H9 (cell line): ENCODE results near the gene NIT2. TPM values are rescaled to one million over a fixed set of nuclear protein-coding genes. Genes with fewer than 3 reads are reported as not detected.

Experiments used
- DNase-seq: peaks from one replicate; pipeline ENCODE4 v3.0.0-alpha.2; 2017
- H2AFZ ChIP-seq: one replicate; pipeline ENCODE4 v1.6.1; 2013; ENCODE audit warnings: mild to moderate bottlenecking, low read length, control low read depth, moderate library complexity
- H2AK5ac ChIP-seq: 2 replicates; pipeline ENCODE4 v1.6.1; 2013; ENCODE audit warnings: low read length, control low read depth, mixed read lengths; ENCODE audit not compliant: insufficient read length
- H2BK120ac ChIP-seq: one replicate; pipeline ENCODE4 v1.6.1; 2013; ENCODE audit warnings: low read depth, mild to moderate bottlenecking, low read length, control low read depth, inconsistent platforms; ENCODE audit not compliant: poor library complexity, severe bottlenecking
- H2BK12ac ChIP-seq: 2 replicates; pipeline ENCODE4 v1.6.1; 2013; ENCODE audit warnings: low read length, control low read depth, mixed read lengths, low read depth; ENCODE audit not compliant: insufficient read length
- H2BK15ac ChIP-seq: 2 replicates; pipeline ENCODE4 v1.6.1; 2013; ENCODE audit warnings: low read depth, low read length, control low read depth
- H2BK20ac ChIP-seq: one replicate; pipeline ENCODE4 v1.6.1; 2013; ENCODE audit warnings: low read depth, mild to moderate bottlenecking, low read length, control low read depth, inconsistent platforms; ENCODE audit not compliant: poor library complexity, severe bottlenecking
- H2BK5ac ChIP-seq: 2 replicates; pipeline ENCODE4 v1.6.1; 2013; ENCODE audit warnings: low read length, control low read depth, mixed read lengths; ENCODE audit not compliant: insufficient read length
- H3K14ac ChIP-seq: 2 replicates; pipeline ENCODE4 v1.6.1; 2013; ENCODE audit warnings: low read length, control low read depth; ENCODE audit not compliant: insufficient read depth
- H3K18ac ChIP-seq: 2 replicates; pipeline ENCODE4 v1.6.1; 2013; ENCODE audit warnings: low read depth, mild to moderate bottlenecking, mixed read lengths, low read length, control low read depth; ENCODE audit not compliant: insufficient read length
- H3K23ac ChIP-seq: 2 replicates; pipeline ENCODE4 v1.6.1; 2013; ENCODE audit warnings: low read length, control low read depth, mixed read lengths, low read depth; ENCODE audit not compliant: insufficient read length
- H3K23me2 ChIP-seq: 2 replicates; pipeline ENCODE4 v1.6.1; 2013; ENCODE audit warnings: low read depth, mild to moderate bottlenecking, mixed read lengths, low read length, control low read depth; ENCODE audit not compliant: insufficient read length, poor library complexity, severe bottlenecking
- H3K27ac ChIP-seq: 2 replicates; pipeline ENCODE4 v1.5.1; 2013; ENCODE audit warnings: low read length, control low read depth, mixed read lengths, low read depth; ENCODE audit not compliant: insufficient read length
- H3K27me3 ChIP-seq: 2 replicates; pipeline ENCODE4 v1.6.1; 2013; ENCODE audit warnings: low read length, control low read depth, inconsistent platforms; ENCODE audit not compliant: insufficient read depth
- H3K4ac ChIP-seq: 2 replicates; pipeline ENCODE4 v1.6.1; 2013; ENCODE audit warnings: low read depth, mild to moderate bottlenecking, control low read depth, inconsistent platforms, low read length, moderate library complexity
- H3K4me1 ChIP-seq: 2 replicates; pipeline ENCODE4 v1.6.1; 2013; ENCODE audit warnings: low read length, control low read depth, inconsistent platforms; ENCODE audit not compliant: insufficient read depth
- H3K4me2 ChIP-seq: 2 replicates; pipeline ENCODE4 v1.6.1; 2013; ENCODE audit warnings: low read length, control low read depth, mixed read lengths; ENCODE audit not compliant: insufficient read length, insufficient read depth
- H3K56ac ChIP-seq: 2 replicates; pipeline ENCODE4 v1.6.1; 2013; ENCODE audit warnings: low read depth, mild to moderate bottlenecking, mixed read lengths, low read length, control low read depth; ENCODE audit not compliant: insufficient read length
- H3K79me1 ChIP-seq: 2 replicates; pipeline ENCODE4 v1.6.1; 2013; ENCODE audit warnings: low read depth, mild to moderate bottlenecking, moderate library complexity, low read length, control low read depth, inconsistent platforms; ENCODE audit not compliant: insufficient read depth, poor library complexity, severe bottlenecking
- H3K79me2 ChIP-seq: 2 replicates; pipeline ENCODE4 v1.6.1; 2013; ENCODE audit warnings: low read length, control low read depth, inconsistent platforms; ENCODE audit not compliant: insufficient read depth
- H3K9ac ChIP-seq: 2 replicates; pipeline ENCODE4 v1.6.1; 2013; ENCODE audit warnings: low read length, control low read depth, mixed read lengths; ENCODE audit not compliant: insufficient read length; ENCODE audit errors: extremely low read depth
- H3K9me3 ChIP-seq: one replicate; pipeline ENCODE4 v1.6.1; 2013; ENCODE audit warnings: low read depth, low read length, inconsistent platforms; ENCODE audit not compliant: control insufficient read depth
- H3T11ph ChIP-seq: one replicate; pipeline ENCODE4 v1.6.1; 2013; ENCODE audit warnings: mild to moderate bottlenecking, low read length, control low read depth, inconsistent platforms
- H4K20me1 ChIP-seq: one replicate; pipeline ENCODE4 v1.6.1; 2013; ENCODE audit not compliant: control insufficient read depth, insufficient read length, insufficient read depth
- H4K5ac ChIP-seq: 2 replicates; pipeline ENCODE4 v1.6.1; 2013; ENCODE audit warnings: low read depth, mild to moderate bottlenecking, mixed read lengths, low read length, control low read depth; ENCODE audit not compliant: insufficient read length
- H4K8ac ChIP-seq: replicated peaks from 2 replicates; pipeline ENCODE4 v1.6.1; 2013; ENCODE audit warnings: low read length, control low read depth, mixed read lengths, low read depth; ENCODE audit not compliant: insufficient read length
- H4K91ac ChIP-seq: 2 replicates; pipeline ENCODE4 v1.6.1; 2013; ENCODE audit warnings: low read depth, mild to moderate bottlenecking, moderate library complexity, mixed read lengths, low read length, control low read depth; ENCODE audit not compliant: insufficient read length
- H3K27ac Mint-ChIP-seq, 3 experiments: 2 replicates in 2 of 3; 3 replicates in 1 of 3; pipeline ENCODE4 v1.8.0; 2020 to 2021; ENCODE audit warnings: mixed read lengths in 3 of 3, mild to moderate bottlenecking in 1 of 3, moderate library complexity in 1 of 3
- H3K27me3 Mint-ChIP-seq: 2 replicates; pipeline ENCODE4 v1.8.0; 2021; ENCODE audit warnings: low read depth, mild to moderate bottlenecking, moderate library complexity, mixed read lengths
- H3K36me3 Mint-ChIP-seq, 3 experiments: 2 replicates in 2 of 3; 3 replicates in 1 of 3; pipeline ENCODE4 v1.8.0; 2020 to 2021; ENCODE audit warnings: low read depth in 3 of 3, mixed read lengths in 3 of 3; ENCODE audit not compliant: insufficient read depth in 1 of 3
- H3K4me1 Mint-ChIP-seq, 2 experiments: 2 replicates each; pipeline ENCODE4 v1.8.0; 2020; ENCODE audit warnings: mixed read lengths in 2 of 2
- H3K4me3 Mint-ChIP-seq, 2 experiments: 2 replicates in 1 of 2; 3 replicates in 1 of 2; pipeline ENCODE4 v1.8.0; 2020 to 2021; ENCODE audit warnings: mild to moderate bottlenecking in 2 of 2, mixed read lengths in 2 of 2, moderate library complexity in 1 of 2
- H3K9me3 Mint-ChIP-seq, 2 experiments: 2 replicates in 1 of 2; 3 replicates in 1 of 2; pipeline ENCODE4 v1.8.0; 2020; ENCODE audit warnings: mild to moderate bottlenecking in 2 of 2, mixed read lengths in 2 of 2, moderate library complexity in 1 of 2
- CTCF ChIP-seq: fragments of 200-600 bp; sonication (generic); conservative IDR thresholded peaks from 3 replicates; pipeline ENCODE4 v1.8.0; 2021; ENCODE audit warnings: antibody characterized with exemption, mild to moderate bottlenecking
- whole genome bisulfite sequencing: extraction: QIAGEN DNeasy Blood & Tissue Kit; methylation state at CpG from one replicate; pipeline ENCODE4 v1.1.7; 2013; ENCODE audit warnings: missing lambda C conversion rate, low lambda C conversion rate, mixed read lengths; ENCODE audit not compliant: insufficient read length; ENCODE audit errors: extremely low coverage; 5-methylcytosine and 5-hydroxymethylcytosine counted together
- total RNA-seq: library from RNA; stranded (reverse); gene quantifications from 2 replicates; pipeline ENCODE4 v1.2.1, GENCODE V29; 2021

NIT2 gene
- total RNA-seq, 1 experiment from 2014 or later = 26.6 TPM

DNA sequence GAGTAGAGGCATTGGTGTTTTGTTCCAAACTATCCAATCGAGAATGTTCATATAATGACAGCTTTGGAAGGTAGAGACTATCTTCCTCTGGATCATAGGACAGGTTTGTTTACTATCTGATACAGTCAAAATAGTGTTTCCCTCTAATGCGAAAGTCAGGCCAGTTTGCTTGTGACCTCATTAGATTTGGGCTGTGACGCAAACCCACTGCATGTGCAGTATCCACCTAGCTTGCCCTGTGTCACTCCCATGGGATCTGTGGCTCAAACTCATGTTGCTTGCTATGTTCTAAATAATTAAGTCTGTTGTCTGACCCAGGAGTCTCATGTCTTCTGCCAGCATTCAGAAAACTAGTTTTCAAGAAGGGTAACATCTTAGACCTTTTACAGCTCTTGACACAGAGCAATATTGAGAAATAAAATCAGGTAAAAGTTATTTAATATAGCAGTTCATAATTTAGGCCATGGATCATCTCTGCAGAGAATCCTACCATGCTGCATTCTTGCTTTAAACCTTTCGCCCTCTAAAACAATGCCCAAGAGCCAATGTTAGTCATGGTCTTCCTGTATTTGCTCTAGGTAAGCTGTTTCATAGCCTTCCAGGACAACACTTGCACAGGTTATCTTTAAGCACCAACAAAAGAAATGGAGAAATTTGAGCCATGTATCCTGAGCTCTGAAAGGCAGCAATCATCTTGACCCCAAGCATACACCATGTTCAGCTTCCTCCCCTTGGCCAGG lies 26.4 kb downstream of the NIT2 start:
- Mint-ChIP-seq H3K4me3 (no peak overlapping the region), H3K27ac (no peak overlapping the region; a peak in 1 of 7 replicates), H3K4me1 (no peaks in the 10 kb centered on the region), H3K27me3 (no peaks in the 10 kb centered on the region), H3K9me3 (peaks cover 0 to 3% of the 10 kb centered on the region in 2 experiments; a peak in 1 of 5 replicates), H3K36me3 (peaks cover 15 to 46% (median 45%) of the 10 kb centered on the region in 3 experiments; a peak in 6 of 7 replicates)
- Histone ChIP-seq H3K9ac (no peak overlapping the region), H3K14ac (no peak overlapping the region), H3K4me1 (no peaks in the 10 kb centered on the region), H4K91ac (no peak overlapping the region), H3K56ac (no peak overlapping the region), H2BK15ac (no peak overlapping the region), H2BK120ac (no peak overlapping the region), H3K79me1 (no peaks in the 10 kb centered on the region), H4K20me1 (no peaks in the 10 kb centered on the region), H3K18ac (no peak overlapping the region), H3K79me2 (no peaks in the 10 kb centered on the region), H3K27ac (no peak overlapping the region), H2BK5ac (no peak overlapping the region), H2AK5ac (no peak overlapping the region), H4K8ac (no peak overlapping the region), H3T11ph (no peak overlapping the region), H3K4ac (no peak overlapping the region), H3K27me3 (no peaks in the 10 kb centered on the region), H3K9me3 (no peaks in the 10 kb centered on the region), H4K5ac (no peak overlapping the region), H2BK20ac (no peak overlapping the region), H3K4me2 (no peak overlapping the region), H3K23ac (no peak overlapping the region), H2AFZ (no peak overlapping the region), H3K23me2 (no peaks in the 10 kb centered on the region), H2BK12ac (no peak overlapping the region)
- WGBS = no CpG with 5 or more reads among the region's 4 CpGs
- no peak for TF ChIP-seq CTCF
- DNase-seq = no peak
